ENCODE results near the gene EML3.
A peak's percentile ranks its signal among the peaks of the same experiment; 100 is the strongest.

Gene EML3

GRCh38 chr11:62602141-62603071 is 10.2 kb downstream of the EML3 start:
- peak overlapping the region; percentile 99 for H3K9ac ChIP-seq (ENCODE audit: low read depth, low read length)
- peaks cover 61% of the 10 kb centered on the region for H3K36me3 ChIP-seq (ENCODE audit: insufficient read depth, low read length)
- H3K9me3 ChIP-seq (replicated peaks; ENCODE audit: low read length): no peaks in the 10 kb centered on the region
- peak overlapping the region; percentile 85 for H3K4me2 ChIP-seq (ENCODE audit: low read length)
- H3K27me3 ChIP-seq (ENCODE audit: control insufficient read depth, insufficient read depth, low read length): no peaks in the 10 kb centered on the region
- peak overlapping the region; percentile 68 for H3K4me3 ChIP-seq (ENCODE audit: low read length)
- H3K4me1 ChIP-seq (ENCODE audit: control insufficient read depth, insufficient read depth, low read length): peaks cover 31% of the 10 kb centered on the region

GRCh38 chr11:62601372-62602140 is 11.0 kb downstream of the EML3 start, which contains the start of gene MTA2:
Gene MTA2 (minus strand): TSS chr11:62601865. CDS start chr11:62601450, 415 bp downstream.
- Histone ChIP-seq H3K9me3 (replicated peaks; ENCODE audit: low read length) (no peaks in the 10 kb centered on the region), H3K4me1 (ENCODE audit: control insufficient read depth, insufficient read depth, low read length) (peaks cover 31% of the 10 kb centered on the region), H3K27me3 (ENCODE audit: control insufficient read depth, insufficient read depth, low read length) (no peaks in the 10 kb centered on the region), H3K4me3 (ENCODE audit: low read length) (peak within 1 kb of the TSS; percentile 97), H3K4me2 (ENCODE audit: low read length) (peak within 1 kb of the TSS; percentile 85), H3K9ac (ENCODE audit: low read depth, low read length) (peak within 1 kb of the TSS; percentile 99), H3K36me3 (ENCODE audit: insufficient read depth, low read length) (peaks cover 66% of the 10 kb centered on the region)

- peaks cover 31% of the 10 kb centered on the region for H3K4me1 ChIP-seq (ENCODE audit: control insufficient read depth, insufficient read depth, low read length)
- H3K4me3 ChIP-seq (ENCODE audit: low read length): peak overlapping the region; percentile 97
- peak overlapping the region; percentile 99 for H3K9ac ChIP-seq (ENCODE audit: low read depth, low read length)
- H3K36me3 ChIP-seq (ENCODE audit: insufficient read depth, low read length): peaks cover 68% of the 10 kb centered on the region
- H3K9me3 ChIP-seq (replicated peaks; ENCODE audit: low read length): no peaks in the 10 kb centered on the region
- H3K27me3 ChIP-seq (ENCODE audit: control insufficient read depth, insufficient read depth, low read length): no peaks in the 10 kb centered on the region
- H3K4me2 ChIP-seq (ENCODE audit: low read length): peak overlapping the region; percentile 84
Observed at GRCh38 chr11:62601122-62601371, 11.5 kb downstream of the EML3 start.

- peak overlapping the region; percentile 84 for H3K4me2 ChIP-seq (ENCODE audit: low read length)
- H3K9ac ChIP-seq (ENCODE audit: low read depth, low read length): peak overlapping the region; percentile 99
- H3K4me3 ChIP-seq (ENCODE audit: low read length): peak overlapping the region; percentile 97
- no peaks in the 10 kb centered on the region for H3K9me3 ChIP-seq (replicated peaks; ENCODE audit: low read length)
- H3K27me3 ChIP-seq (ENCODE audit: control insufficient read depth, insufficient read depth, low read length): no peaks in the 10 kb centered on the region
- peaks cover 31% of the 10 kb centered on the region for H3K4me1 ChIP-seq (ENCODE audit: control insufficient read depth, insufficient read depth, low read length)
- H3K36me3 ChIP-seq (ENCODE audit: insufficient read depth, low read length): peaks cover 68% of the 10 kb centered on the region
Observed at GRCh38 chr11:62600367-62601121, 12.0 kb downstream of the EML3 start.

- H3K27me3 ChIP-seq (ENCODE audit: control insufficient read depth, insufficient read depth, low read length): no peaks in the 10 kb centered on the region
- peak overlapping the region; percentile 84 for H3K4me2 ChIP-seq (ENCODE audit: low read length)
- peak overlapping the region; percentile 99 for H3K9ac ChIP-seq (ENCODE audit: low read depth, low read length)
- H3K4me1 ChIP-seq (ENCODE audit: control insufficient read depth, insufficient read depth, low read length): peaks cover 31% of the 10 kb centered on the region
- peak overlapping the region; percentile 97 for H3K4me3 ChIP-seq (ENCODE audit: low read length)
- H3K36me3 ChIP-seq (ENCODE audit: insufficient read depth, low read length): peaks cover 68% of the 10 kb centered on the region
- H3K9me3 ChIP-seq (replicated peaks; ENCODE audit: low read length): no peaks in the 10 kb centered on the region
Observed at GRCh38 chr11:62599901-62600300, 12.7 kb downstream of the EML3 start.

GRCh38 chr11:62599069-62599696 is 13.4 kb downstream of the EML3 start:
- Histone ChIP-seq H3K4me3 (ENCODE audit: low read length) (peak overlapping the region; percentile 97), H3K9ac (ENCODE audit: low read depth, low read length) (peak overlapping the region; percentile 99), H3K4me1 (ENCODE audit: control insufficient read depth, insufficient read depth, low read length) (peaks cover 31% of the 10 kb centered on the region), H3K9me3 (replicated peaks; ENCODE audit: low read length) (no peaks in the 10 kb centered on the region), H3K4me2 (ENCODE audit: low read length) (peak overlapping the region; percentile 84), H3K36me3 (ENCODE audit: insufficient read depth, low read length) (peaks cover 68% of the 10 kb centered on the region), H3K27me3 (ENCODE audit: control insufficient read depth, insufficient read depth, low read length) (no peaks in the 10 kb centered on the region)

- Histone ChIP-seq H3K4me1 (ENCODE audit: control insufficient read depth, insufficient read depth, low read length) (peaks cover 28% of the 10 kb centered on the region), H3K36me3 (ENCODE audit: insufficient read depth, low read length) (peaks cover 69% of the 10 kb centered on the region), H3K4me3 (ENCODE audit: low read length) (no peak overlapping the region), H3K4me2 (ENCODE audit: low read length) (no peak overlapping the region), H3K27me3 (ENCODE audit: control insufficient read depth, insufficient read depth, low read length) (no peaks in the 10 kb centered on the region), H3K9ac (ENCODE audit: low read depth, low read length) (no peak overlapping the region), H3K9me3 (replicated peaks; ENCODE audit: low read length) (no peaks in the 10 kb centered on the region)
Observed at GRCh38 chr11:62595124-62595523, 17.5 kb downstream of the EML3 start.

GRCh38 chr11:62593434-62594044 is 19.0 kb downstream of the EML3 start:
- Histone ChIP-seq H3K27me3 (ENCODE audit: control insufficient read depth, insufficient read depth, low read length) (no peaks in the 10 kb centered on the region), H3K9me3 (replicated peaks; ENCODE audit: low read length) (no peaks in the 10 kb centered on the region), H3K4me3 (ENCODE audit: low read length) (no peak overlapping the region), H3K4me2 (ENCODE audit: low read length) (no peak overlapping the region), H3K9ac (ENCODE audit: low read depth, low read length) (no peak overlapping the region), H3K4me1 (ENCODE audit: control insufficient read depth, insufficient read depth, low read length) (peaks cover 14% of the 10 kb centered on the region), H3K36me3 (ENCODE audit: insufficient read depth, low read length) (peaks cover 58% of the 10 kb centered on the region)

- H3K4me3 ChIP-seq (ENCODE audit: low read length): no peak overlapping the region
- H3K4me1 ChIP-seq (ENCODE audit: control insufficient read depth, insufficient read depth, low read length): peaks cover 14% of the 10 kb centered on the region
- no peaks in the 10 kb centered on the region for H3K27me3 ChIP-seq (ENCODE audit: control insufficient read depth, insufficient read depth, low read length)
- no peaks in the 10 kb centered on the region for H3K9me3 ChIP-seq (replicated peaks; ENCODE audit: low read length)
- no peak overlapping the region for H3K9ac ChIP-seq (ENCODE audit: low read depth, low read length)
- no peak overlapping the region for H3K4me2 ChIP-seq (ENCODE audit: low read length)
- H3K36me3 ChIP-seq (ENCODE audit: insufficient read depth, low read length): peaks cover 52% of the 10 kb centered on the region
Observed at GRCh38 chr11:62592989-62593421, 19.6 kb downstream of the EML3 start.

GRCh38 chr11:62592146-62592815 is 20.3 kb downstream of the EML3 start:
- H3K9ac ChIP-seq (ENCODE audit: low read depth, low read length): peak overlapping the region; percentile 71
- H3K27me3 ChIP-seq (ENCODE audit: control insufficient read depth, insufficient read depth, low read length): no peaks in the 10 kb centered on the region
- peaks cover 17% of the 10 kb centered on the region for H3K4me1 ChIP-seq (ENCODE audit: control insufficient read depth, insufficient read depth, low read length)
- peaks cover 45% of the 10 kb centered on the region for H3K36me3 ChIP-seq (ENCODE audit: insufficient read depth, low read length)
- no peaks in the 10 kb centered on the region for H3K9me3 ChIP-seq (replicated peaks; ENCODE audit: low read length)
- H3K4me2 ChIP-seq (ENCODE audit: low read length): peak overlapping the region; percentile 89
- peak overlapping the region; percentile 68 for H3K4me3 ChIP-seq (ENCODE audit: low read length)
